Epithelial cell of esophagus (primary cell): ENCODE measurements around the gene SUDS3.

Experiments used
- DNase-seq: peaks from one replicate; pipeline ENCODE4 v3.0.0; 2010; ENCODE audit warnings: low read depth
- H3K4me3 ChIP-seq: 2 replicates; pipeline ENCODE4 v1.5.1; 2011; ENCODE audit warnings: mild to moderate bottlenecking, low read length, control low read depth
- TF ChIP-seq, protein P1 (sequence below): IDR thresholded peaks from 2 replicates; pipeline ENCODE4 v1.5.1; 2011; ENCODE audit warnings: low read depth, mild to moderate bottlenecking, low read length, control low read depth, inconsistent platforms; ENCODE audit not compliant: insufficient read depth; ENCODE audit errors: missing control alignments

SUDS3 gene, protein sequence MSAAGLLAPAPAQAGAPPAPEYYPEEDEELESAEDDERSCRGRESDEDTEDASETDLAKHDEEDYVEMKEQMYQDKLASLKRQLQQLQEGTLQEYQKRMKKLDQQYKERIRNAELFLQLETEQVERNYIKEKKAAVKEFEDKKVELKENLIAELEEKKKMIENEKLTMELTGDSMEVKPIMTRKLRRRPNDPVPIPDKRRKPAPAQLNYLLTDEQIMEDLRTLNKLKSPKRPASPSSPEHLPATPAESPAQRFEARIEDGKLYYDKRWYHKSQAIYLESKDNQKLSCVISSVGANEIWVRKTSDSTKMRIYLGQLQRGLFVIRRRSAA

DNA sequence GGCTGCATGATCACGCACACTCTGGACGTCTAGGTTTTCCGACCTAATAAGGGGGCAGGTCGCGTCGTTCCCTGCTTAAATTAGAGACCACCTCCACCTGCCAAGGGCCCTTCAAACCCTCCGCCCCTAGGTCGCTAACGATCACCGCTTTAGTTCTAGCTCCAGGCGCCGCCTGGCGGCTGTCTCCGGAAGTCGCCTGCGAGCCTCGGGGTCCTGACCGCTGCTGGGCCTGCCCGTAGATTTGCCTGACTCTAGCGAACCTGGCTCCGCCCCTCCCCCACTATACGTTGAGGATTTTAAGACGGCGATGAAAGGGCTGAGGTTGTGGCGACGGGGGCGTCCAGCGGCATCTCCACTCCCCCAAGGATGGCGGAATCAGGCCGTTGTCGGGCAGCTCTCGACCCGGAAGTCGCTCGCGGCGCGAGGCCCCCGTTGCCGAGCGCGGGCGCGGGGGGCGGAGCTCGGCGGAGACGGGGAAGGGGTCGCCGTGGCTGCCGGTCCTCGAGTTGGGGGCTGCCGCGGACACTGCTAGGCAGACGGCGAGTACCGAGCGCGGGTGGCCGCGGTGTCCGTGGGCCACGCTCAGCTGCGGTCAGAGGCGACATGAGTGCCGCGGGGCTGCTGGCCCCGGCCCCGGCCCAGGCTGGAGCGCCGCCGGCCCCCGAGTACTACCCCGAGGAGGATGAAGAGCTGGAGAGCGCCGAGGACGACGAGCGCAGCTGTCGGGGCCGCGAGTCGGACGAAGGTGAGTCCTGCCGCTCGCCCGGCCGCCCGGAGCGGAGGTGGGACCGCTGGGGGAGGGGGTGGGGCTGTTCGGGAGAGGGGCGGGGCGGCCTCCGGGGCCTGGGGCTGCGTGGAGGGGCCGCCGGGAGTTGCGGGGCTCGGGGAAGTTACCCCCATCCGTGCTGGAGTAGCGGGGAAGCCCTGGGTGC is at the start of gene SUDS3:
Gene SUDS3 (plus strand): TSS at position 467 of the 932 bp plus-strand sequence. CDS start 137 bp downstream, at position 604.
- TF ChIP-seq, protein P1, sequence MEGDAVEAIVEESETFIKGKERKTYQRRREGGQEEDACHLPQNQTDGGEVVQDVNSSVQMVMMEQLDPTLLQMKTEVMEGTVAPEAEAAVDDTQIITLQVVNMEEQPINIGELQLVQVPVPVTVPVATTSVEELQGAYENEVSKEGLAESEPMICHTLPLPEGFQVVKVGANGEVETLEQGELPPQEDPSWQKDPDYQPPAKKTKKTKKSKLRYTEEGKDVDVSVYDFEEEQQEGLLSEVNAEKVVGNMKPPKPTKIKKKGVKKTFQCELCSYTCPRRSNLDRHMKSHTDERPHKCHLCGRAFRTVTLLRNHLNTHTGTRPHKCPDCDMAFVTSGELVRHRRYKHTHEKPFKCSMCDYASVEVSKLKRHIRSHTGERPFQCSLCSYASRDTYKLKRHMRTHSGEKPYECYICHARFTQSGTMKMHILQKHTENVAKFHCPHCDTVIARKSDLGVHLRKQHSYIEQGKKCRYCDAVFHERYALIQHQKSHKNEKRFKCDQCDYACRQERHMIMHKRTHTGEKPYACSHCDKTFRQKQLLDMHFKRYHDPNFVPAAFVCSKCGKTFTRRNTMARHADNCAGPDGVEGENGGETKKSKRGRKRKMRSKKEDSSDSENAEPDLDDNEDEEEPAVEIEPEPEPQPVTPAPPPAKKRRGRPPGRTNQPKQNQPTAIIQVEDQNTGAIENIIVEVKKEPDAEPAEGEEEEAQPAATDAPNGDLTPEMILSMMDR = peak; percentile 95
- DNase-seq = peak; percentile 70

DNA sequence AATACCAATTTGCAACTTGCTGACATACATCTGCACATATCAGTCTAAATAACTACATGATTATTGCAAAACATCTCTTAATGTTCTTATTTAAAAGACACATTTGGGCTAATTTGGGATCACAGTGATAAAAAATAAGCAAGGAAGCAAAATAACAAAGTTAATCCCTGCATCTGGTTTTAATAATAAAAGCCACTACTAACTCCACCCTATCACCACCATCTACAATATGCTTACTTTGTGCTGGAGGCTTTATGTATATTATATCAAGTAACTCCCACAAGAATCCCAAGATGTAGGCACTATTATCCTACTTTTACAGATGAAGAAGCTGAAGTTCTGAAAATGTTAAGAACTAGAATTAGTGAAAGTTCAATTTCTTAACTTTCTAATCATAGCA is 49.4 kb upstream of the SUDS3 start:
- TF ChIP-seq, protein P1 = no peak
- no peak for DNase-seq
- no peak overlapping the region for H3K4me3 ChIP-seq

More for the DNA sequence above, at the start of gene SUDS3:
- peak within 1 kb of the TSS; percentile 84 for H3K4me3 ChIP-seq

DNA sequence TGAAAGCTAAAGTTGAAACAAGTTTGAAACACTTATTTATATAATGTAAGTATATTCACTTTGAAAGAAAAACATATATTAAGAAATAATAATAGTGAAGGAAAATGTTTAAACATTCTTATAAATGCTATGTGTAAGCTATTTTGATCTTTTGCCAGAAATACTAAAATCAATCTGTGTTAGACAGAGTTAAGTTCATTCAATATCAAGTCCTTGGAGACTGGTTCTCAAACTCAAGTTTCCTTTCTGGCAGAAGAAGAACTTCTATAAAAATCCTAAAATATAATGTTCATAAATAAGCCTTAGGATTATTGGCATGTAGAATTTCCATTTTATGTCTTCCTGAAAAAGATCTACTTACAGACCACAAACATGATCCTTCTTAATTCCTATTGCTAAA is 49.0 kb upstream of the SUDS3 start:
- no peak for DNase-seq
- TF ChIP-seq, protein P1 = no peak
- H3K4me3 ChIP-seq = no peak overlapping the region

DNA sequence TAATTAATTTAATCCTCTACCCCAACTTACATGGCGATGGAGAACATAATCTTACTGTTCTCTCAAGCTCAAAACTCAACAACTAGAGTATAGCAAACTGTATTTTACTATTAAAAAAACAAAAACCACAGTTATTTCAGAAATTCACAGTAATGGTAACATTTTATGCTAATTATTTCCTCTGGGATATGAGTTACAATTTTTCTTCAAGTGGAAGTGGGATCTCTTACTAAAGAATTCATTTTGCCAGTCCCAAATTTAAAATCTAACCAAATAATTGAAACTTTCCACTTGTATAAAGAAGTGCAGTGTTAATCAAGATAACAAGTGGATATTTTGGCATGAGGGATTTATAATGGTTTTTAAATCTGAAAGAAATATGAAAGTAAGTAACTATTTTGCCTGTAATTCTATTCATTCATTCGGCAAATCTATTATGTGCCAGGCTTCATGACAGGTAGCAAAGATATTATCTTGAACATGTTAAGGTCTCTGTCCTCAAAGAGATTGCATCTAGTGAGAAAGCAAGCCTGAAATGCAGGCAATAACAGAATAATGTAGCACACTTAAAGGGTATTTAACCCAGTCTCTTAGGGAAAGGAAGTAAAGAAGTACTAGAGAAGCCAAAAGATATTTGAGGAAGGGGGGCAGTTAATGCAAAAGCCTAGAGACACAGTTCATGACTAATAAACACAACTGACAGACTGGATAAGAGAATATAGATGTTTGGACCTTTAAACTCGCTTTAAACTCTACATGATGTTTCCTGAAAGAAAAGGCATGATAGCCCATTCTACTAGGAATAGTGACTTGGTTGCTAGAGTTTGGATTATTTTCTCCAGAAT is 47.6 kb upstream of the SUDS3 start:
- TF ChIP-seq, protein P1 = no peak
- no peak overlapping the region for H3K4me3 ChIP-seq
- no peak for DNase-seq

DNA sequence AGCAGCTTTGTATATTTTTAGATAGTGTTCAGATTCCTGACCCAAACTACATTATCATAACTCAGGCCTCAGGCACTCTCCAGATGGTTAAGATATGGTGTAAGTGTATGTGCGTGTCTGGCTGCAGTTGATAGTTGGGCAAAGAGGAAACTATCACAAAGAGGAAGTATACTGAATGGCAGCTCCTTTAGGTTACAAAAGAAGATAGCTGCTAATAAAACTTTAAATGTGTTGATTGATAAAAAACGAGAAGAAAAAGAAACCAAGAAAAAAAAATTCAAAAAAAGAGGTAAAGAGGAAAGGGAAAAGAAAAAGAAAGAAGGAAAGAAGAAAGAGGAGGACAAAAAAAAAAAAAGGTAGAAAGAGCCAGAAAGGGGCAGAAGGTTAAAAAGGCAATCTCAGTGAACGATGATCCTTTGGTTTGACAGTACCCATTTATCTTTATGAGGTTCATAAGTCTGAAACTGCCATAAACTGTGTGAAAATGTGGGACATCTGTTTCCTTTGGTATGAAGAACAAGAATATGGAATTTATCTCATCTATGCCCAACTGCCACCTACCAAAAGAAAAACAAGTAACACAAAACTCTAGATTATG is 45.8 kb upstream of the SUDS3 start:
- TF ChIP-seq, protein P1 = no peak
- no peak overlapping the region for H3K4me3 ChIP-seq
- DNase-seq = peak; percentile 25

DNA sequence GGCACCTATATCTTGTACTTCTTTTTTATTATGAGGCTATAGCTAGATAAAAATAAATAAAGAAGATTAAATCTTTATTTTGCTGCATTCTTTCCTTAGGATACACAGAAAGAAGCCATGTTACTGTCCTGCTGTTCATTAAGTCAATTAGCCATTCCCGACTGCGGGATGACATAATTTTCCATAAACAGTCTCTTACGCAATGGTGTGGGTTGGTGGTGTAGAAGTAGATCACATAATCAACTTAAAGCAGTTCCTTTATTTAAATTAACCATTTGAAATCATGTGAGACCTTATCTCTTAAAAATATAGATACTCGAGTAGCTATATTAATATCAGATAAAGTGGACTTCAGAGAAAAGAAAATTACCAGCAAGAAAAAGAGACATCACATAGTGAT is 43.8 kb upstream of the SUDS3 start:
- TF ChIP-seq, protein P1 = no peak
- DNase-seq = peak; percentile 8
- H3K4me3 ChIP-seq = no peak overlapping the region
